GM23248 (cell line): ENCODE measurements around the gene FXYD6.

Experiments
- EZH2 ChIP-seq: fragments of 200-600 bp; sonication (generic); IDR thresholded peaks from 2 replicates; pipeline ENCODE4 v1.6.1; 2018; ENCODE audit warnings: antibody characterized with exemption, mild to moderate bottlenecking; ENCODE audit not compliant: insufficient read depth, poor library complexity, severe bottlenecking
- EZH2phosphoT487 ChIP-seq: fragments of 200-600 bp; sonication (generic); IDR thresholded peaks from 2 replicates; pipeline ENCODE4 v1.6.1; 2018; ENCODE audit warnings: antibody characterized with exemption, moderate library complexity, mild to moderate bottlenecking, low read depth; ENCODE audit not compliant: insufficient read depth

DNA sequence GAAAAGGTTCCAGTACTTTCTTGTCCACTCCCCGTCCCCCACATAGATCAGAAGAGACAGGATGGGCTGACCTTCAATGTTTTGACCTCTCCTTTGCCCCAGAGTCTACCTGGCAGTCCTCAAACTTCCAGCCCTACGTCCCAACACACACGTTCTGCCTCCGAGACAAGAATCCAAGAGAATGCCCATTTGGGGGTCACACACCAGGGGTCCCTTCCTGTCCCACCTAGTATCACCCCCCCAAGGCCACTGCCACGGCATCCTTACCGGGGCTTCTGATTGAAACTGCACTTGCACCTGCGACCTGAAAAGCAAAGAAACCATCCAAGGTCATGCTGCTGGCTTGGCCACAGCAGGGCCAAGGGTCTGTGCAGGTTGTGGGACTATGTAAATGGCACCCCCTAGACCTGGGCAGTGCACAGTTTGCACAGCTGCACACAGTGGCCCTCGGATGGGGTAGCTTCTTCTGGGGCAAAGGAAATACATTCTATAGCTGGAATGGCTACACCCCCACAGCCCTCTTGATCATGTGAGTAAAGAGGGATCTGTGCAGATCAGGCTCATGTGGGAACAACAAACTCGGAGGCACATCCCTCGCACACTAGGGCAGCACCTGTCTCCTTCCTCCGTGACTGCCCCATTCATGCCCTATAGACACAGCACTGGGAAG is 35.4 kb downstream of the FXYD6 start:
- no peak for TF ChIP-seq EZH2
- TF ChIP-seq EZH2phosphoT487 = no peak
